HEK293T (cell line): ENCODE results near the gene COBLL1.

Experiments
- CTCF ChIA-PET: fragments of 350-600 bp; formaldehyde crosslinking; extraction: SDS; loops from one replicate; lab custom pipeline; 2021; ENCODE audit warnings: antibody characterized with exemption, inconsistent platforms; lab: Yijun Ruan, JAX
- POLR2A ChIA-PET: fragments of 350-600 bp; formaldehyde crosslinking; extraction: SDS; loops from one replicate; lab custom pipeline; 2020; ENCODE audit warnings: antibody characterized with exemption, inconsistent platforms; lab: Yijun Ruan, JAX
- DNase-seq: peaks from one replicate; pipeline ENCODE4 v3.0.0; 2012; ENCODE audit warnings: mixed read lengths; ENCODE audit errors: extremely low spot score
- ARNT ChIP-seq: fragments of 450-650 bp; IDR thresholded peaks from 2 replicates; pipeline ENCODE4 v1.6.1; 2017; ENCODE audit warnings: mild to moderate bottlenecking
- BHLHE40 ChIP-seq: fragments of 450-650 bp; IDR thresholded peaks from 2 replicates; pipeline ENCODE4 v1.6.1; 2016; ENCODE audit warnings: mild to moderate bottlenecking, moderate library complexity, borderline replicate concordance
- CTBP1 ChIP-seq: fragments of 450-650 bp; IDR thresholded peaks from 2 replicates; pipeline ENCODE4 v1.6.1; 2016; ENCODE audit warnings: borderline replicate concordance
- ELF4 ChIP-seq: fragments of 450-650 bp; IDR thresholded peaks from 2 replicates; pipeline ENCODE4 v1.6.1; 2017; ENCODE audit warnings: antibody characterized with exemption
- FOXA1 ChIP-seq: fragments of 450-650 bp; IDR thresholded peaks from 2 replicates; pipeline ENCODE4 v1.6.1; 2016; ENCODE audit warnings: mild to moderate bottlenecking
- FOXK2 ChIP-seq: fragments of 450-650 bp; IDR thresholded peaks from 2 replicates; pipeline ENCODE4 v1.6.1; 2016; ENCODE audit warnings: mild to moderate bottlenecking
- FOXM1 ChIP-seq: fragments of 450-650 bp; IDR thresholded peaks from 2 replicates; pipeline ENCODE4 v1.6.1; 2017; ENCODE audit warnings: mild to moderate bottlenecking, borderline replicate concordance
- HDGF ChIP-seq: fragments of 450-650 bp; IDR thresholded peaks from 2 replicates; pipeline ENCODE4 v1.6.1; 2017; ENCODE audit warnings: antibody characterized with exemption, borderline replicate concordance
- L3MBTL2 ChIP-seq: fragments of 450-650 bp; conservative IDR thresholded peaks from 2 replicates; pipeline ENCODE4 v1.6.1; 2016; ENCODE audit warnings: mild to moderate bottlenecking
- LEF1 ChIP-seq: fragments of 450-650 bp; IDR thresholded peaks from 2 replicates; pipeline ENCODE4 v1.6.1; 2017; ENCODE audit warnings: mild to moderate bottlenecking, borderline replicate concordance
- NFRKB ChIP-seq: fragments of 450-650 bp; IDR thresholded peaks from 2 replicates; pipeline ENCODE4 v1.6.1; 2016; ENCODE audit warnings: mild to moderate bottlenecking, moderate library complexity
- PKNOX1 ChIP-seq: fragments of 450-650 bp; IDR thresholded peaks from 2 replicates; pipeline ENCODE4 v1.6.1; 2016
- SP1 ChIP-seq: fragments of 450-650 bp; IDR thresholded peaks from 2 replicates; pipeline ENCODE4 v1.6.1; 2017
- SUZ12 ChIP-seq: fragments of 450-650 bp; IDR thresholded peaks from 2 replicates; pipeline ENCODE4 v1.6.1; 2016; ENCODE audit warnings: mild to moderate bottlenecking
- TARDBP ChIP-seq: fragments of 450-650 bp; IDR thresholded peaks from 2 replicates; pipeline ENCODE4 v1.6.1; 2016
- ZNF384 ChIP-seq: fragments of 450-650 bp; IDR thresholded peaks from 2 replicates; pipeline ENCODE4 v1.6.1; 2016

The COBLL1 gene

GRCh38 chr2:164816046-164816445 lies 25.6 kb downstream of the COBLL1 start:
- POLR2A ChIA-PET, result no interaction called here

GRCh38 chr2:164815071-164815793 lies 26.4 kb downstream of the COBLL1 start:
- ChIA-PET POLR2A (no interaction called here), CTCF (no interaction called here)
- no peak for DNase-seq
- TF ChIP-seq SUZ12 (no peak), PKNOX1 (no peak), L3MBTL2 (no peak), CTBP1 (no peak), BHLHE40 (no peak), HDGF (no peak), ARNT (no peak), FOXM1 (no peak), NFRKB (no peak)

More at GRCh38 chr2:164816046-164816445, 25.6 kb downstream of the COBLL1 start:
- TF ChIP-seq L3MBTL2 (no peak), ARNT (no peak)
- CTCF ChIA-PET, result interaction anchor here (0.6 kb wide), 1 partner anchor 256 kb away, joined by 4 read pairs; no protein-coding TSS in a partner anchor
- DNase-seq, result no peak

GRCh38 chr2:164813535-164813934 lies 28.1 kb downstream of the COBLL1 start:
- ChIA-PET POLR2A (no interaction called here), CTCF (interaction anchor here (0.6 kb wide), 1 partner anchor 107 kb away, joined by 3 read pairs; no protein-coding TSS in a partner anchor)
- no peak for DNase-seq
- no peak for TF ChIP-seq ELF4
- no peak for TF ChIP-seq FOXK2
- no peak for TF ChIP-seq FOXM1
- no peak for TF ChIP-seq CTBP1
- no peak for TF ChIP-seq SUZ12
- TF ChIP-seq FOXA1, result no peak
- TF ChIP-seq HDGF, result no peak
- no peak for TF ChIP-seq BHLHE40
- TF ChIP-seq SP1, result no peak
- TF ChIP-seq TARDBP, result no peak
- TF ChIP-seq L3MBTL2, result no peak
- TF ChIP-seq NFRKB, result no peak
- TF ChIP-seq LEF1, result no peak
- no peak for TF ChIP-seq ARNT
- no peak for TF ChIP-seq PKNOX1
- TF ChIP-seq ZNF384, result no peak

GRCh38 chr2:164812378-164812777 lies 29.2 kb downstream of the COBLL1 start:
- no peak for DNase-seq
- CTCF ChIA-PET, result no interaction called here
- POLR2A ChIA-PET, result no interaction called here
- TF ChIP-seq PKNOX1 (no peak), BHLHE40 (no peak), FOXK2 (no peak), ELF4 (no peak), HDGF (no peak), NFRKB (no peak), SUZ12 (no peak), FOXM1 (no peak), ARNT (no peak), LEF1 (no peak), TARDBP (no peak)

GRCh38 chr2:164811819-164812218 lies 29.8 kb downstream of the COBLL1 start:
- ChIA-PET CTCF (no interaction called here), POLR2A (no interaction called here)
- no peak for TF ChIP-seq TARDBP
- no peak for TF ChIP-seq ARNT
- no peak for DNase-seq

GRCh38 chr2:164810843-164811242 lies 30.8 kb downstream of the COBLL1 start:
- ChIA-PET CTCF (no interaction called here), POLR2A (no interaction called here)
- no peak for TF ChIP-seq SP1
- TF ChIP-seq PKNOX1, result no peak
- no peak for TF ChIP-seq FOXA1
- TF ChIP-seq FOXK2, result no peak
- no peak for TF ChIP-seq FOXM1
- TF ChIP-seq HDGF, result no peak
- no peak for TF ChIP-seq CTBP1
- no peak for TF ChIP-seq ARNT
- no peak for TF ChIP-seq ZNF384
- no peak for TF ChIP-seq LEF1
- no peak for DNase-seq
